ENCODE results near the gene SAMD10. TPM values are rescaled to one million over a fixed set of nuclear protein-coding genes. Genes with fewer than 3 reads are reported as not detected.

Gene SAMD10
- total RNA-seq, 1 donor from 2014 or later: 3.8 TPM

DNA sequence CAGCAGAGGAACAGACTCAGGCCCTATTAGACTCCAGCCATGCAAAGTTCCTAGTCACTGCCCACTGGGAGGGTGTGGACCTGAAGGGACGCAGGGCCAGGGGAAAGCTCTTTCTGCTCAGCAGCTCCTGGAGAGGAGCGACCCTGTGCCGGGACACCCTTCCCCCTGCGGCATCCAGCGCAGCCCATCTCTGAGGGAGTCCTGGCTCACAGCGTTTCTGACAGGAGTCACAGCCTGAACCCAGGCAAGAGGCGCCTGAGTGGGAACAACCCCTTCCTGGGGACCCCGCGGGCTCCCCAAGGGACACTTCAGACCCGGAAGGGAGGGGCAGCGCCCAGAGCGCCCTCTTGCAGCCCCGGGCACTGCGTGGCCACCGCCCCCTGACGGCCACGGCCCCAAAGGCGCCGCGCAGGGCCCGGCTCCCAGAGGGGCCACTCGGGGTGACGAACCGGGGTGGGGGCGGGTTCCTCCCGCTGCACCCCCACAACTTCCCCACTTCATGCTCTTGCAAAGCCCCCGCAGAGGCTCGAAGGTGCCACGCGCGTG is 24.1 kb downstream of the SAMD10 start:
- TF ChIP-seq, protein P1, sequence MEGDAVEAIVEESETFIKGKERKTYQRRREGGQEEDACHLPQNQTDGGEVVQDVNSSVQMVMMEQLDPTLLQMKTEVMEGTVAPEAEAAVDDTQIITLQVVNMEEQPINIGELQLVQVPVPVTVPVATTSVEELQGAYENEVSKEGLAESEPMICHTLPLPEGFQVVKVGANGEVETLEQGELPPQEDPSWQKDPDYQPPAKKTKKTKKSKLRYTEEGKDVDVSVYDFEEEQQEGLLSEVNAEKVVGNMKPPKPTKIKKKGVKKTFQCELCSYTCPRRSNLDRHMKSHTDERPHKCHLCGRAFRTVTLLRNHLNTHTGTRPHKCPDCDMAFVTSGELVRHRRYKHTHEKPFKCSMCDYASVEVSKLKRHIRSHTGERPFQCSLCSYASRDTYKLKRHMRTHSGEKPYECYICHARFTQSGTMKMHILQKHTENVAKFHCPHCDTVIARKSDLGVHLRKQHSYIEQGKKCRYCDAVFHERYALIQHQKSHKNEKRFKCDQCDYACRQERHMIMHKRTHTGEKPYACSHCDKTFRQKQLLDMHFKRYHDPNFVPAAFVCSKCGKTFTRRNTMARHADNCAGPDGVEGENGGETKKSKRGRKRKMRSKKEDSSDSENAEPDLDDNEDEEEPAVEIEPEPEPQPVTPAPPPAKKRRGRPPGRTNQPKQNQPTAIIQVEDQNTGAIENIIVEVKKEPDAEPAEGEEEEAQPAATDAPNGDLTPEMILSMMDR (IDR thresholded peaks at IDR 0.05): peak; percentile 71
- peak overlapping the region; percentile 77 for H3K27ac Mint-ChIP-seq (ENCODE audit: unreplicated experiment)
- H3K4me1 Mint-ChIP-seq (ENCODE audit: low read depth): peaks cover 41% of the 10 kb centered on the region
- H3K27me3 Mint-ChIP-seq (ENCODE audit: low read depth): no peaks in the 10 kb centered on the region
- peak overlapping the region; percentile 79 for H3K4me3 Mint-ChIP-seq (ENCODE audit: unreplicated experiment)
- no peaks in the 10 kb centered on the region for H3K9me3 Mint-ChIP-seq (ENCODE audit: low read depth)
- no peak for DNase-seq (ENCODE audit: low spot score)
- H3K36me3 Mint-ChIP-seq (ENCODE audit: low read depth): peaks cover 3% of the 10 kb centered on the region

DNA sequence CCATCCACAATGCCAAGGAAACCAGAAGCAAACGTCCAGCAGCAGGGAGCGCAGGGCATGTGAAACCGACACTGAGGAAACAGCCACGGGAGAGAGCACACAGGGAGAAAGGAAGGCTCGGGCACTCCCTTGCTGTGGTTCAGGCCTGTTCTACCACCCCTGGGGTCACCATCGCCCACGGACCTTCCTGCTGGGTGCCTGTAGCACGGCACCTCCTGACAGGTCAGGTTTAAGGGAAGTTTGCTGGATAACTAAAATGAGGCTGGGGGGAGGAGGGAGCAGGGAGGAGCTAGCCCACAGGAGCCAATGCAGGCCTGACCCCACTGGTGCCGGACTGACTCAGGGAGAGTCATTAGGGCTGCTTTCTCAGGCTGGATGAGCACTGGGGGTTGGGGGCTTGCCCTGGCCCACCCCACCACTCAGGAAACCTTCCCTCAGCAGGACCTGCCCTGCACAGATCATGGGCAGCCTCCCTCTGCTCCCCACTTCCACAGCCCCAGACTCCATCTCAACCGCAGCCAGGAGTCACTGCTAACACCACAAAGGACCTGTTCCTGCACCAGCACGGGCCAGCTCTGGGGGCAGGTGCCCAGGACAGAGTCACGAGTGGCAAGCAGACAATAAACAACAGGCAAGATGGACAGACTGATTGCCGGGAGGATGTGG is 25.5 kb downstream of the SAMD10 start:
- H3K27me3 Mint-ChIP-seq (ENCODE audit: low read depth): no peaks in the 10 kb centered on the region
- peak overlapping the region; percentile 79 for H3K4me3 Mint-ChIP-seq (ENCODE audit: unreplicated experiment)
- H3K9me3 Mint-ChIP-seq (ENCODE audit: low read depth): no peaks in the 10 kb centered on the region
- TF ChIP-seq, protein P1 (IDR thresholded peaks at IDR 0.05): no peak
- peak overlapping the region; percentile 65 for H3K27ac Mint-ChIP-seq (ENCODE audit: unreplicated experiment)
- peaks cover 52% of the 10 kb centered on the region for H3K4me1 Mint-ChIP-seq (ENCODE audit: low read depth)
- no peak for DNase-seq (ENCODE audit: low spot score)
- H3K36me3 Mint-ChIP-seq (ENCODE audit: low read depth): no peaks in the 10 kb centered on the region

DNA sequence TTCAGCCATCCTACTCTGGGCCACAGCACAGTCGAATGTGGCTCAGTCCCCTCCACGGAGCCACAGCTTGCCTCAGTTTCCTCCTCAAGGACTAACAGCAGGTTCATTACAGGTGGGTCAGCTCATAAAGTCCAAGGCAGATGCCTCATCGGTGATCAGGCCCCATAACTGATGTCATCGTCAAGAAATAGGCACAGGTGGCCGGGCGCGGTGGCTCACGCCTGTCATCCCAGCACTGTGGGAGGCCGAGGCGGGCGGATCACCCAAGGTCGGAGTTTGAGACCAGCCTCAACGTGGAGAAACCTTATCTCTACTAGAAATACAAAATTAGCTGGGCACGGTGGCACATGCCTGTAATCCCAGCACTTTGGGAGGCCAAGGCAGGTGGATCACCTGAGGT is 26.7 kb downstream of the SAMD10 start:
- no peaks in the 10 kb centered on the region for H3K36me3 Mint-ChIP-seq (ENCODE audit: low read depth)
- no peaks in the 10 kb centered on the region for H3K9me3 Mint-ChIP-seq (ENCODE audit: low read depth)
- H3K4me1 Mint-ChIP-seq (ENCODE audit: low read depth): peaks cover 51% of the 10 kb centered on the region
- no peak overlapping the region for H3K27ac Mint-ChIP-seq (ENCODE audit: unreplicated experiment)
- TF ChIP-seq, protein P1 (IDR thresholded peaks at IDR 0.05): no peak
- DNase-seq (ENCODE audit: low spot score): no peak
- no peaks in the 10 kb centered on the region for H3K27me3 Mint-ChIP-seq (ENCODE audit: low read depth)
- H3K4me3 Mint-ChIP-seq (ENCODE audit: unreplicated experiment): no peak overlapping the region

DNA sequence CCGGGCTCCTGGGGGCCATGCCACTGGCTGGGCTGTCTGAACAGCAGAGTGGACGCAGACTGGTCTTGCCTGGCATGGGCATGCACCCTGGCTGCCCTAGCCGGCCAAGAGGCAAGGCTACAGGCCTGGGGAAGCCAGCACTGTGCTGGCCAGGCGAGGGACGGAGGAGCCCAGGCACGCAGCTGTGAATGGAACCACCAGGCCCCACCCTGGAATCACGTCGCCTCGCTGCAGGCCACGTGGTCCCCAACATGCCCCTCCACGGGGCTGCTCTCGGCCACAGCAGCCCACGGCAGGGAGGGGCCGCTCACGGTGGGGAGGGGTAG is 27.3 kb downstream of the SAMD10 start:
- no peaks in the 10 kb centered on the region for H3K27me3 Mint-ChIP-seq (ENCODE audit: low read depth)
- H3K27ac Mint-ChIP-seq (ENCODE audit: unreplicated experiment): no peak overlapping the region
- H3K4me3 Mint-ChIP-seq (ENCODE audit: unreplicated experiment): no peak overlapping the region
- H3K4me1 Mint-ChIP-seq (ENCODE audit: low read depth): peaks cover 50% of the 10 kb centered on the region
- no peaks in the 10 kb centered on the region for H3K36me3 Mint-ChIP-seq (ENCODE audit: low read depth)
- no peak for DNase-seq (ENCODE audit: low spot score)
- H3K9me3 Mint-ChIP-seq (ENCODE audit: low read depth): no peaks in the 10 kb centered on the region
- TF ChIP-seq, protein P1 (IDR thresholded peaks at IDR 0.05): no peak

DNA sequence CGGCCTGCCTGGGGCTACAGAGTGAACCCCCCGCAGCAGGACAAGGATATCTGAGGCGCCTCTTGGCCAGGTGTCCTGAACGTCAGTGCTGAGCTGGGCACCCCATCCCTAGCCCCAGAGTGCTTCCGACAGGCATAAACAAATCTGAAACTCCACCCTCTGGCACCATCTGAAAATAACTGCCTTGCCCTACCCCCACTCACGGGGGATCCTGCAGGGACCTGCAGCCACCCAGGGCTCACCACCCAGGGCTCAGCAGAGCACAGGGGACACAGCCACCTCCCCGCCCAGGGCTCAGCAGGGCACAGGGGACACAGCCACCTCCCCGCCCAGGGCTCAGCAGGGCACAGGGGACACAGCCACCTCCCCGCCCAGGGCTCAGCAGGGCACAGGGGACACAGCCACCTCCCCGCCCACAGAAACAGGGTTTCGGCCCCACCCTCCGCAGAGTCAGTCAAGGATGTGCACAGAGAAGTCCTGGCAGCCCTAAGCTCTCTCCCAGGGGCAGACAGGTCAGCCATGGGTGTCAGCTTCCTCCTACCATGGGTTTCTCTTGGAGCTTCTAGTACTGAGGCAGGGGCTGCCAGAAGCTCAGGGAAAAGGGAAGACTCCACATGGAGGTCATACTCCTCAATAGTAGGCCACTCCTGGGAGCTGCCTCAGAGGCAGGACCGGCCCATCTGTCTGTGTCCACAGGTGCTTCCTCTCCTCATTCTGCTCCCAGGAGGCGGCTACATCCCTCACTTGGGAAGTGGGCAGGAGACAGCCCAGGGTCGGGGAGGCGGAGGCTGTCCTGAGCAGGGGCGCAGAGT is 27.8 kb downstream of the SAMD10 start:
- TF ChIP-seq, protein P1 (IDR thresholded peaks at IDR 0.05): no peak
- no peaks in the 10 kb centered on the region for H3K27me3 Mint-ChIP-seq (ENCODE audit: low read depth)
- H3K9me3 Mint-ChIP-seq (ENCODE audit: low read depth): no peaks in the 10 kb centered on the region
- peaks cover 52% of the 10 kb centered on the region for H3K4me1 Mint-ChIP-seq (ENCODE audit: low read depth)
- no peak for DNase-seq (ENCODE audit: low spot score)
- H3K27ac Mint-ChIP-seq (ENCODE audit: unreplicated experiment): no peak overlapping the region
- no peak overlapping the region for H3K4me3 Mint-ChIP-seq (ENCODE audit: unreplicated experiment)
- peaks cover 1% of the 10 kb centered on the region for H3K36me3 Mint-ChIP-seq (ENCODE audit: low read depth)

All from chondrocyte (in vitro differentiated cells).